NOMO-1 (cell line): Measurements from ENCODE around the gene WBP1.

ENCODE experiments used
- DNase-seq, 2 experiments: peaks; one replicate each; lab custom pipeline; 2025; ENCODE audit not compliant: unreplicated experiment in 2 of 2; lab: John Stamatoyannopoulos, UW

Gene WBP1

DNA sequence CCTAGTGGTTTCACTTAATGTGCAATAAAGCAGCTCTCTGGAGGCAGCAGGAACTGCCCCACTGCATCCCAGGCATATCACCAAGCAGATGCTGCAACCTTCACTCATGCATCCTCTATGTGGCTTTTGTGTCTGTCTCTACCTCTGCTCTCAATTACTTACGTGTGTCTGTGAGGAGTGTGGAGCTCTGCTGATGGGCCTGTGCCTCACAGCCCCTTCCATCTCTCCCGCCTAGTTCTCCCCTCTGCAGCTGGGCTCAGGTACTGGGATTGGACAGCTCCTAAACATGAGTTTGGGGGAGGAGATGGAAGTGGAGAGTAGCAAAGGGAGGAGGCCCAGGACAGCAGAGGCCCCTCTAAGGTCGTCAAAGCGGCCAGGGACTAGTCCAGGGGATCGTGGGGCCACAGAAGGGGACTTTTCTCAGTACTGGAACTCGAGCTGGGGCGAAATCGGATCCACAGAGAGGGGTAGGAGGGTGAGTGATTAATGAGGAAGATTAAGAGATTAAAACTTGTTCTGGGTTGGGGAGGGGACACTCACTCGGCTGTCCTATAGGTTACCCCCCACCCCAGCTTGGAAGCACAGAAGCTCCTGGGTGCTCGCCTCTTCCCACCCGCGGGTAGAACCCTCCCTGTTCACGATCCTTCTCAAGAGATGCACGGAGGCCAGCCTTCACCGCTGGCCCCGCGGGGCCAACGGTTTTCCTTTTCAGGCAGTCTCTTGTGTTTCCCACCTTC, 43.3 kb downstream of the WBP1 start:
- DNase-seq: no peak

DNA sequence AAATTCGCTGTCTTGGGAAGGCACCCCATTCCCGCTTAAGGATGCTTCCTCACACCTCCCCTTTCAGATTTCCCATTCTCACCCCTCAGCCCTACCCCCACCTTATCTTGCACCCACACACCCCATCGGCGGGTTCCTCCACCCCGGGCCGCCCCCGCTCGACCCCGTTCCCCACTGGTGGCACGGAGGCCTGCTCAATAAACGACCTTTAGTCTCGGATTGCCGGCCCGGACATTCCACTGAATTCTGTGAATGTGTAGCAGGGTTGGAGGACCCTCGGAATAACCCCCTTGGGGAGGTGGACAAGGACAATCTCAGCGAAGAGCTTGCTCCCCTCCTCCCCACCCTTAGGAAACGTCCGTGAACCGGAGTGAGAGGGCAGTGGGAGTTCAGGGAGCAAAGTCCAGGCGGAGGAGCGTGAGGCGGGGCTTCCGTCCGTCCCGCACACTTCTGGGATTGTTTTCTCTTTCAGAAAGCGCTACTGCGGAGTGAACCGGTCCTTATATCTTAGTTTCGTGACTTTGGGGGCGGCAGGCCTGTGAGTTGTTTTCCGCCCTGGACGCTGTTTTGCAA, 44.0 kb downstream of the WBP1 start:
- peak; percentile 33 for DNase-seq

DNA sequence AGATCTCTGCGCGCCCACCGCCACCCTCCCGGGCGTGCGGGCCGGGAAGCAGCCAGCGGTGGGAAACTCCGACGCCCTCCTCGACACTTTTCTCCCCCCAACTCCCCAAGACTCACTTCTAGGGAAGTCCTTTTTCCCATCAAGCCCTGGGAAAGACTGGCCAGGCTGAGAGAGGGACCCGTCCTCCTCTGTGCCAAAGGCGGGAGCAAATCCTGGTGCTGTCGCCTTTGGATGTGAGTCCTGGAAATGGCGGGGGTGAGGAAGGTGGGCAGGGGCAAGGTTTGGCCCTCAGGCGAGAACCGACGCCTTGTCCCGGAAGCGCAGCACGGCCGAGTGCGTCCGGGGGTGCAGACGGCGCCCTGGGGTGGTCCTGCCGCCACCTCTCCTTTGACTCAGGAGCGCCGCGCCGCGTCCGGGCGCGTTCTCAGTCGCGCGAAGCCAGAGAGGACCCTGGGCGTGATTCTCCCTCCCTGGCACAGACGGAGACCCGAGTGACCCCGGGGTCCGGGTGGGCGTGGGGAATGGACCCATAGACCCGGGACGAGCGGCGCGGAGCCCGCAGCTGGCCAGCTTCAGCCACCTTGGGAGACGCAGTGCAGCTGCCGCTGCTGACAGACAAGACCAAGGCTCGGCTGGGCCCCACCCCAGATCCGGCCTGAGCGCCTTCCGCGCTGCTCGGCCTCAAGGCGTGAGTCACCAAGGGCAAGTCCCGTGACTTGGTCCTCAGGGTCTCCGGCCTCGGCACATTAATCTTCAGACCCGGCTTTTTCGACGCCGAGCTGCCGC, 44.7 kb downstream of the WBP1 start:
- peak; percentile 64 to 81 for DNase-seq

DNA sequence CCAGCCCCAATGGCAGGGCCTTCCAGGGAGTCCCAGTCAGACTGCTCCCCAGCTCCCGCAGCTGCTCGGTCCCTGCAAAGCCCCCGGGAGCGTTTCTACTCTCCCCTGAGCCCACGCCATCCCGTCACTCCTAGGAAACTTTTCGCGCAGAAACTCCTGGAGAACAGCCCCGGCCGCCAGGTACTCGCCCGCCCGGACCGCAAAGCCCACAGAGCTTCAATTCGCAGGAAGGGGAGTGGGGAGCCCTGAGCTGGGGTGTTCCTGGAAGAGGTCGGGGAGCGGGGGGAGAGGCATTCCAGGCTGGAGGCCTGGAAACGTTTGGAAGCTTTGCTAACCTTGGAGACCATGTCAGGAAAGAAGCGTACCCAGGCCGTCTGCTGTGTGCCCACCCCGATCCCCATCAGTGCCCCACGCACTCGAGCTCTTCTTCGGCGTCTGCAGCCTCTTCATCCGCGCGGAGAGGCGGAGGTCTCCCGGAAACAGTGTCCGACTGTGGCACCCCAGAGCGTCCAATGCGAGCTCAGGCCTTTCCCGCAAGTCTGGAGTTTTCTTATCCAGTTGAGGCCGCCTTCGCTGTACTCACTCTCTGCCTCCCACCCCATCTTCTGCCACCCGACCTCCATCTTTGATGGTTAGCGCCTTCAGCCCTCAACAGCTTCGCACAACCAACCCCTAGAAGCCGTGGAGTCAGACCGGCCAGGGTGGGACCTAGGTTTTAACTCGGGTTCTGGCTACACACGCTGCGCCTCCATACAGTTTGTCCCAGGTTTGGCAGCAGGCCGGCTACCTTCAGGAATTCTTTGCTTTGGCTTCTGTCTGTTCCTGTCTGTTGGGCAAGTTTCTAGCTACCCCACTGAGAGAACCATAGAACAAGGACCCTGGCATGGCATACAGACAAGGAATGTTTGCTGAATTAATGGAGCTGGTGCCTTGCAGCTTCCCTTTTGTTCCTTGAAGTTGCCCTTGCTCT, 45.6 kb downstream of the WBP1 start:
- no peak for DNase-seq

DNA sequence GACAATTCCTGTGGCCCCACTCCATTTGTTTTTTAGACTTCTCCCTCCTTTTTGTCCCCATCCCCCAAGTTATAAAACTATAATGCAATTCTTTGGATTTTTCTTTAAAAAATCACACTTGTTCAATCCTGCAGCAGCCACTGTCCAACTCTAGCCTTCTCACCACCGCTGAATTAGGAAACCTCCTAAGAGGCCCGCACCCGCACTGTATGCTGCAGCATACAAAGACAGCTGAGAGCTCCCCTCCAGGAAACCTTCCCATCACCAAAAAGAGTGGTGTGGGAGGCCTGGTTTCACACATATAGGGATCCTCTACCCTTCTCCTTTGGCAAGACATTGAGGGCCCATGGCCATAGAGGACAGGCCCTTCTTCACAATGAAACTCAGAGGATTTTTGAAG, 46.4 kb downstream of the WBP1 start:
- no peak for DNase-seq

DNA sequence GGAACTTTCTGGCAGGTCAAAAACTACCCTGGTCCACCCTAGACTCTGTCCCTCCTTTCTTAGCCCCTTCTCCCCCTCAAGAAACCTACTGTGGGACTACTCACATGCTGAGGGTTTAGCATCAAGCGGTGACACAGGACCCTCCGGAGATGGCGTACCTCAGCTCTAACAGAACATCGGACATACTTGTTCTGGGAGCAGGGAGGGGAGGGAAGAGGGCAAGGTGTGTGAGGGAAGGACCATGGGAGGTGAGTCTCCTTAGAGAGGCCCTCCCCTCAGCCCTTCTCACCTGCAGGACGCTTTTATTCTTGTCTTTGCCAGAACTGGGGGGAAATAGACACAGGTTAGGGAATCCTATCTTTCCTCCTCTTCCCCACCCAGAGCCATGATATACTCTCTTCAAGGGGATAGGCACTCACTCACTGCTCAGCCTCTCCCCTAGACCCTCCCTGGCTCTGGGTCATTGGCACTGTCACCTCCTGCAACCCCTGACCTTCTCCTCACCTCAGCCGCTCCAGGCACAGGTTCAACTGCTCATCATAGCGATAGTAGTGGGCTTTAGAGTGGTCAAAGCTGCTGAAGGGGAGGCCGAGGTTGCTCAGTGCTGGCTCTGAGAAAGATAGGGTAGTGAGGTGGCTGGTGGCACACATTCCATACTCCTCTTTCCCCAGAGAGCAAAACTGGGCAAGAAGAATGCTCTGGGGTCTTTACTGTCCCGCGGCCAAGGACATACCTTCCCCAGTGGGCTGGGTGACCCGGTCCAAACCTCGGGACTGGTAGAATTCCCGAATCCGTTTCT, 47.4 kb downstream of the WBP1 start:
- no peak for DNase-seq

DNA sequence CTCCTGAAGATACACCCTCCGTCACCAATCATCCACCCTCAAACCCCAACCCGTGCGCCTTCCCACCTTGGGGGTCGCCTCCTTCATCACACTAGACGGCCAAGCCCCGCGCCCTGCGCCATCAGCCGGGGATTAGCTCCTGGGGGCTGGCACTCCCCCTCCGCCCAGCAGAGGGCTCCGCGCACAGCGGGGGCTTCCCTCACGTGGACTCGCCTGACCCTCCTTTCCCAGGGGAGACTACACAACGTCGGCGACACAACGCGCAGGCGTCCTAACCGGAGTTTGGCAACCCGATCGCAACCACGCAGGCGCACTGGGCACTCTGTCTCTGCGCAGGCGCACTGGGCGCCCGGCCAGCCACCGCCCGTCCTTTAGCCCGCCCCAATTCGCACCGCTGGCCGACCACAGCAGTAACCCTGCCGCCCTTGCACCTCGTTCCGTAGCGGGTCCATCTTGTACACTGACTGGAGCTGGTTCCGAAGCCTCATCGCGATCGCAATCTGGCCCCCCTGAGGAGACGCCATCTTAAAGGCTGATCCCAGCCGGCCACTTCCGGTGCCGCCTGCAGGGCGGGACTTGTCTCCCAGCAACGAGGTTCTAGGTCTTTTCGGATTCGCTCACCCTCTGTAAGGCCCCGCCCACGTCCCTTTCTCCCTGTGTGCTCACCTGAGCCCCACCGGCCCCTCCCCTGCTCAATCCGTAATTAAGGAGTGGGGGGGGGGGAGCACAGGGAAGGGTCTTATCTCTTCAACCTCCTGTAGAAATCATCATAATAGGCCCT, 49.1 kb downstream of the WBP1 start, which contains the start of gene PCGF1:
PCGF1 (minus strand) TSS at position 551 of the 781 bp plus-strand sequence; CDS start at position 524, 27 bp downstream.
- DNase-seq: peak; percentile 91

DNA sequence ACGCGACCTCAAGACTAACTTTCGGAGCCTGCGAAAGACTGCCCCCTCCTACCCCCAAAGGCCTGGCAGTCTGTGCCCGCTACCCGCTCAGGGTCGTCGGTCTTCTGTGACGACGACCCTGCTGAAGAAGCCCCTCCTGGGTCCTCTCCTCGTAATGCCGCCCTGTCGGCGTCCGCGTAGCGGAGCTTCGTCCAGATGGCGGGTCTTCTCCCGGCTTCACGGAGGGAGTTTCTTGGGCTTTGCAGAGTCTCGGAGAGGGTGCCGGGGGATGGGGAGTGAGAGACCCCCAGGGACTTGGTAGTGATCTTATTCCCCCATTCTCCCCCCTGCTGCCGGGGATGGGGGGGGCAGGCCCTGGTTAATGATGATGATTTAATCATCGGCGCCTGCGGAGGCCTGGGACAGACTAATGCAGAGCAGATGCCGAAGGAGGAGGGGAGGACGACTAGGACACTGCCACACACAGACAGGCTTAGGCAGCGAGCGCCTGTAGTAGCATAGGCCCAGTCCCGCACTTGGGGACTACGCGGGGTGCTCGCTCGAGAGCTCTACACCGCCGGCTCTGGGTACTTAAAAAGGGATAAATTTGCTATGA, 49.8 kb downstream of the WBP1 start:
- peak in 1 of 2 experiments; percentile 19 for DNase-seq

DNA sequence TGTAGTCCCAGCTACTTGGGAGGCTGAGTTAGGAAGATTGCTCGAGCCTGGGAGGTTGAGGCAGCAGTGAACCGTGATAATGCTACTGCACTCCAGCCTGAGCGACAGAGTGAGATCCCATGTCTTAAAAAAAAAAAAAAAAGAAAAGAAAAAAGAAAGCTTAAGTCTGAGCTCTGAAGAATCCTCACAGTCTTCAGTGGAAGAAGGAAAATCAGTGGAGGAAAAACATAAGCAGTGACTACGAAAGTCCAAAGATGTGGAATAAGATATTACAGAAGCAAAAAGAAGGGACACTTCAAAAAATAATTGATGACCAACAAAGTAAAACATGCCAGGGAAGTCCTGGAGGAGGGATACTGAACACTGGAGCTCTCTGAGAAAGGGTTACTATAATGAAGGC, 52.0 kb downstream of the WBP1 start:
- DNase-seq: no peak
